Neural crest cell (in vitro differentiated cells): Measurements from ENCODE around the gene UAP1. TPM values are rescaled to one million over a fixed set of nuclear protein-coding genes. Genes with fewer than 3 reads are reported as not detected.
"Not testable (repeated sequence)": the region's sequence is repeated elsewhere in the genome, so short reads cannot be mapped to it uniquely, and the experiment has no call there.

Experiments
- DNase-seq: peaks from one replicate; pipeline ENCODE4 v3.0.0; 2021; ENCODE audit warnings: low read depth, mixed read lengths, low spot score
- H3K27ac Mint-ChIP-seq: one replicate; pipeline ENCODE4 v1.8.0; 2021; ENCODE audit warnings: mild to moderate bottlenecking, mixed read lengths; ENCODE audit not compliant: unreplicated experiment
- H3K27me3 Mint-ChIP-seq: 2 replicates; pipeline ENCODE4 v1.8.0; 2021; ENCODE audit warnings: low read depth, mild to moderate bottlenecking, mixed read lengths
- H3K36me3 Mint-ChIP-seq: 2 replicates; pipeline ENCODE4 v1.8.0; 2021; ENCODE audit warnings: low read depth, mild to moderate bottlenecking, mixed read lengths
- H3K4me1 Mint-ChIP-seq: 2 replicates; pipeline ENCODE4 v1.8.0; 2021; ENCODE audit warnings: mixed read lengths
- H3K4me3 Mint-ChIP-seq: one replicate; pipeline ENCODE4 v1.8.0; 2021; ENCODE audit warnings: mild to moderate bottlenecking, mixed read lengths
- H3K9me3 Mint-ChIP-seq: 2 replicates; pipeline ENCODE4 v1.8.0; 2021; ENCODE audit warnings: mixed read lengths
- total RNA-seq: library from RNA; stranded (reverse); gene quantifications from 2 replicates; pipeline ENCODE4 v1.2.1, GENCODE V29; 2021
- TF ChIP-seq, protein P1 (sequence below): fragments of 200-600 bp; sonication (generic); conservative IDR thresholded peaks from 2 replicates; pipeline ENCODE4 v1.5.0; 2021; ENCODE audit warnings: antibody characterized with exemption, mild to moderate bottlenecking

Gene UAP1
- total RNA-seq, 1 donor from 2014 or later: 34.1 TPM

DNA sequence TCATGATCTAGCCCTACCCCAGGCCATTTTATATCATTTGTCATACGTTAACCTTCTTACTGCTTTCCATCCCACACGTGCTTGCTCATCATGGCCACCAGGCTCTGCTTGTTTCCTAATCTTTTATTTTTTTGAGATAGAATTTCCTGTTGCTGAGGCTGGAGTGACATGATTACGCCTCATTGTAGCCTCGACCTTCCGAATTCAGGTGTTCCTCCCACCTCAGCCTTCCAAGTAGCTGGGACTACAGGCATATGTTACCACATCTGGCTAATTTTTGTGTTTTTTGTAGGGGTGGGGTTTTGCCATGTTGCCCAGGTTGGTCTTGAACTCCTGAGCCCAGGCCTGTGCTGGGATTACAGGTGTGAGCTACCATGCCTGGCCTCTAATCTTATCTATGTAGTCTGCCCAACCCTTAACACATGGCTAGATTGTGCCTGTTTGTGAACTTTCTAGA lies 3.3 kb downstream of the UAP1 start:
- TF ChIP-seq, protein P1, sequence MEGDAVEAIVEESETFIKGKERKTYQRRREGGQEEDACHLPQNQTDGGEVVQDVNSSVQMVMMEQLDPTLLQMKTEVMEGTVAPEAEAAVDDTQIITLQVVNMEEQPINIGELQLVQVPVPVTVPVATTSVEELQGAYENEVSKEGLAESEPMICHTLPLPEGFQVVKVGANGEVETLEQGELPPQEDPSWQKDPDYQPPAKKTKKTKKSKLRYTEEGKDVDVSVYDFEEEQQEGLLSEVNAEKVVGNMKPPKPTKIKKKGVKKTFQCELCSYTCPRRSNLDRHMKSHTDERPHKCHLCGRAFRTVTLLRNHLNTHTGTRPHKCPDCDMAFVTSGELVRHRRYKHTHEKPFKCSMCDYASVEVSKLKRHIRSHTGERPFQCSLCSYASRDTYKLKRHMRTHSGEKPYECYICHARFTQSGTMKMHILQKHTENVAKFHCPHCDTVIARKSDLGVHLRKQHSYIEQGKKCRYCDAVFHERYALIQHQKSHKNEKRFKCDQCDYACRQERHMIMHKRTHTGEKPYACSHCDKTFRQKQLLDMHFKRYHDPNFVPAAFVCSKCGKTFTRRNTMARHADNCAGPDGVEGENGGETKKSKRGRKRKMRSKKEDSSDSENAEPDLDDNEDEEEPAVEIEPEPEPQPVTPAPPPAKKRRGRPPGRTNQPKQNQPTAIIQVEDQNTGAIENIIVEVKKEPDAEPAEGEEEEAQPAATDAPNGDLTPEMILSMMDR: no peak
- H3K4me1 Mint-ChIP-seq: peaks cover 24% of the 10 kb centered on the region
- H3K36me3 Mint-ChIP-seq: peaks cover 3% of the 10 kb centered on the region
- no peak for DNase-seq
- no peaks in the 10 kb centered on the region for H3K9me3 Mint-ChIP-seq
- H3K27me3 Mint-ChIP-seq: no peaks in the 10 kb centered on the region
- peak overlapping the region; percentile 21 for H3K4me3 Mint-ChIP-seq
- H3K27ac Mint-ChIP-seq: no peak overlapping the region

GRCh38 chr1:162565460-162565859 lies 3.9 kb downstream of the UAP1 start:
- no peak for DNase-seq
- H3K9me3 Mint-ChIP-seq: no peaks in the 10 kb centered on the region
- H3K4me3 Mint-ChIP-seq: peak overlapping the region; percentile 21
- H3K4me1 Mint-ChIP-seq: peaks cover 20% of the 10 kb centered on the region
- TF ChIP-seq, protein P1: no peak
- H3K27me3 Mint-ChIP-seq: no peaks in the 10 kb centered on the region
- peaks cover 3% of the 10 kb centered on the region for H3K36me3 Mint-ChIP-seq
- no peak overlapping the region for H3K27ac Mint-ChIP-seq

GRCh38 chr1:162566870-162567269 lies 5.3 kb downstream of the UAP1 start:
- Mint-ChIP-seq H3K27me3 (no peaks in the 10 kb centered on the region), H3K9me3 (no peaks in the 10 kb centered on the region), H3K4me3 (peak overlapping the region; percentile 42), H3K4me1 (peaks cover 12% of the 10 kb centered on the region), H3K27ac (no peak overlapping the region), H3K36me3 (peaks cover 3% of the 10 kb centered on the region)
- TF ChIP-seq, protein P1: no peak
- DNase-seq: no peak

GRCh38 chr1:162568802-162569201 lies 7.3 kb downstream of the UAP1 start:
- no peaks in the 10 kb centered on the region for H3K27me3 Mint-ChIP-seq
- TF ChIP-seq, protein P1: no peak
- no peaks in the 10 kb centered on the region for H3K4me1 Mint-ChIP-seq

DNA sequence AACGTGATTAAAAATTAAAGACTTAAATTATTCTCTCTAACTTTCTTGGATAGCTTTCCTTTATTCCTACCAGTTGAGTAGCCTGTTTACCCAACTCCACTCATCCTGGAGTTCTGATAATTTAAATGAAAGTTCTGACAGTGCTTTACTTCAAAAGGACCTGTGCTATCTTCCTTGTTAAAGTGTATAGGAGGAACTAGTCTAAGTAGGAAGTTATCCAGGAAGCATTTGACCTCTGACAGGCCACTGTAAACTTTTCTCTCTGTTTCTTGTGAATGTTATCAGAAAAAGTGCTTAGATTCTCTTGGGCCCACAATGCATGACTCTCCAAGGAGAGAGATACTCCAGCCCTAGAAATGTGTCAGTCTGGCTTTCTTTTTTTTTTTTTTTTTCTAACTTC lies 9.2 kb downstream of the UAP1 start:
- Mint-ChIP-seq H3K36me3 (peaks cover 3% of the 10 kb centered on the region), H3K27me3 (no peaks in the 10 kb centered on the region), H3K9me3 (no peaks in the 10 kb centered on the region), H3K27ac (no peak overlapping the region), H3K4me3 (no peak overlapping the region), H3K4me1 (no peaks in the 10 kb centered on the region)
- TF ChIP-seq, protein P1: no peak
- DNase-seq: no peak

More at GRCh38 chr1:162568802-162569201, 7.3 kb downstream of the UAP1 start:
- Mint-ChIP-seq H3K4me3 (no peak overlapping the region), H3K27ac (no peak overlapping the region), H3K9me3 (no peaks in the 10 kb centered on the region), H3K36me3 (peaks cover 3% of the 10 kb centered on the region)
- no peak for DNase-seq

- H3K36me3 Mint-ChIP-seq, H3K27me3 Mint-ChIP-seq, H3K9me3 Mint-ChIP-seq, H3K4me3 Mint-ChIP-seq, H3K4me1 Mint-ChIP-seq, H3K27ac Mint-ChIP-seq, DNase-seq: not testable (repeated sequence)
Observed at GRCh38 chr1:162571121-162571520, 9.6 kb downstream of the UAP1 start.
